SK-N-SH treated with all-trans-retinoic acid at 6 μM for 48 hours (cell line): ENCODE data around the gene STIM2.

ENCODE experiments used
- ATAC-seq: fragments of 200-7000 bp; cut with Tn5 transposase; 3 replicates; pipeline ENCODE4 v1.9.1; 2020; ENCODE audit warnings: mild to moderate bottlenecking, moderate library complexity
- ARNTL ChIP-seq: fragments of 450-650 bp; formaldehyde crosslinking; IDR thresholded peaks from 2 replicates; pipeline ENCODE4 v1.5.0; 2020; ENCODE audit warnings: low read depth, mild to moderate bottlenecking, moderate library complexity, borderline replicate concordance
- BACH2 ChIP-seq: fragments of 250-450 bp; sonication (Bioruptor Pico); IDR thresholded peaks from 2 replicates; pipeline ENCODE4 v1.9.0; 2021; ENCODE audit warnings: mild to moderate bottlenecking, borderline replicate concordance
- CSDC2 ChIP-seq: fragments of 250-450 bp; sonication (Bioruptor Pico); IDR thresholded peaks from 2 replicates; pipeline ENCODE4 v1.5.0; 2020; ENCODE audit warnings: mild to moderate bottlenecking, moderate library complexity
- ESRRG ChIP-seq: fragments of 250-450 bp; sonication (Bioruptor Pico); IDR thresholded peaks from 2 replicates; pipeline ENCODE4 v1.6.1; 2021; ENCODE audit warnings: mild to moderate bottlenecking
- GLIS3 ChIP-seq: fragments of 250-450 bp; sonication (Bioruptor Pico); IDR thresholded peaks from 2 replicates; pipeline ENCODE4 v1.5.0; 2020; ENCODE audit warnings: mild to moderate bottlenecking, moderate library complexity
- ISL1 ChIP-seq: fragments of 250-450 bp; sonication (Bioruptor Pico); IDR thresholded peaks from 2 replicates; pipeline ENCODE4 v2.1.2; 2022; ENCODE audit warnings: mild to moderate bottlenecking, moderate library complexity
- OSR1 ChIP-seq: fragments of 250-450 bp; sonication (Bioruptor Pico); IDR thresholded peaks from 2 replicates; pipeline ENCODE4 v1.8.0; 2022; ENCODE audit warnings: moderate library complexity, mild to moderate bottlenecking, inconsistent platforms
- PATZ1 ChIP-seq: fragments of 250-450 bp; sonication (Bioruptor Pico); IDR thresholded peaks from 2 replicates; pipeline ENCODE4 v1.8.0; 2020; ENCODE audit warnings: mild to moderate bottlenecking, moderate library complexity, borderline replicate concordance
- PPARA ChIP-seq: fragments of 250-450 bp; sonication (Bioruptor Pico); IDR thresholded peaks from 2 replicates; pipeline ENCODE4 v1.5.0; 2020; ENCODE audit warnings: mild to moderate bottlenecking, borderline replicate concordance
- RARB ChIP-seq: fragments of 250-450 bp; sonication (Bioruptor Pico); IDR thresholded peaks from 2 replicates; pipeline ENCODE4 v1.8.0; 2021; ENCODE audit warnings: mild to moderate bottlenecking, moderate library complexity
- TCF4 ChIP-seq: fragments of 250-450 bp; sonication (Bioruptor Pico); IDR thresholded peaks from 2 replicates; pipeline ENCODE4 v1.8.0; 2021; ENCODE audit warnings: mild to moderate bottlenecking, moderate library complexity, borderline replicate concordance
- TSHZ2 ChIP-seq: fragments of 250-450 bp; sonication (Bioruptor Pico); IDR thresholded peaks from 2 replicates; pipeline ENCODE4 v1.5.0; 2020; ENCODE audit warnings: mild to moderate bottlenecking, moderate library complexity
- ZC3H10 ChIP-seq: fragments of 250-450 bp; sonication (Bioruptor Pico); IDR thresholded peaks from 2 replicates; pipeline ENCODE4 v1.5.1; 2021; ENCODE audit warnings: mild to moderate bottlenecking, moderate library complexity
- ZFP3 ChIP-seq: fragments of 250-450 bp; sonication (Bioruptor Pico); IDR thresholded peaks from 2 replicates; pipeline ENCODE4 v1.5.0; 2020; ENCODE audit warnings: mild to moderate bottlenecking, moderate library complexity
- ZFP30 ChIP-seq: fragments of 450-650 bp; formaldehyde crosslinking; IDR thresholded peaks from 2 replicates; pipeline ENCODE4 v1.5.0; 2022; ENCODE audit warnings: mild to moderate bottlenecking, moderate library complexity
- ZNF565 ChIP-seq: fragments of 450-650 bp; formaldehyde crosslinking; conservative IDR thresholded peaks from 2 replicates; pipeline ENCODE4 v1.5.0; 2020; ENCODE audit warnings: low read depth, mild to moderate bottlenecking, moderate library complexity
- ZNF70 ChIP-seq: fragments of 450-650 bp; formaldehyde crosslinking; IDR thresholded peaks from 2 replicates; pipeline ENCODE4 v1.5.0; 2020; ENCODE audit warnings: mild to moderate bottlenecking, moderate library complexity
- TF ChIP-seq, protein P1 (sequence below): fragments of 250-450 bp; sonication (Bioruptor Pico); IDR thresholded peaks from 2 replicates; pipeline ENCODE4 v1.8.0; 2021; ENCODE audit warnings: low read depth, mild to moderate bottlenecking, moderate library complexity, borderline replicate concordance
- TF ChIP-seq, protein P2 (sequence below): fragments of 250-450 bp; sonication (Bioruptor Pico); IDR thresholded peaks from 2 replicates; pipeline ENCODE4 v1.5.1; 2021; ENCODE audit warnings: mild to moderate bottlenecking, moderate library complexity

Gene STIM2

GRCh38 chr4:26877961-26878360 is 17.3 kb downstream of the STIM2 start:
- no peak for ATAC-seq
- TF ChIP-seq TCF4 (CRISPR knock-in tag) (no peak), ZNF565 (CRISPR knock-in tag) (no peak), TSHZ2 (no peak), ISL1 (no peak), OSR1 (CRISPR knock-in tag) (no peak), ARNTL (CRISPR knock-in tag) (no peak), PATZ1 (CRISPR knock-in tag) (no peak), GLIS3 (CRISPR knock-in tag) (no peak), ZFP3 (CRISPR knock-in tag) (no peak), ZFP30 (CRISPR knock-in tag) (no peak), ZNF70 (CRISPR knock-in tag) (no peak), ZC3H10 (CRISPR knock-in tag) (no peak), CSDC2 (no peak), PPARA (CRISPR knock-in tag) (no peak), BACH2 (no peak), ESRRG (CRISPR knock-in tag) (no peak)
- TF ChIP-seq, protein P1, sequence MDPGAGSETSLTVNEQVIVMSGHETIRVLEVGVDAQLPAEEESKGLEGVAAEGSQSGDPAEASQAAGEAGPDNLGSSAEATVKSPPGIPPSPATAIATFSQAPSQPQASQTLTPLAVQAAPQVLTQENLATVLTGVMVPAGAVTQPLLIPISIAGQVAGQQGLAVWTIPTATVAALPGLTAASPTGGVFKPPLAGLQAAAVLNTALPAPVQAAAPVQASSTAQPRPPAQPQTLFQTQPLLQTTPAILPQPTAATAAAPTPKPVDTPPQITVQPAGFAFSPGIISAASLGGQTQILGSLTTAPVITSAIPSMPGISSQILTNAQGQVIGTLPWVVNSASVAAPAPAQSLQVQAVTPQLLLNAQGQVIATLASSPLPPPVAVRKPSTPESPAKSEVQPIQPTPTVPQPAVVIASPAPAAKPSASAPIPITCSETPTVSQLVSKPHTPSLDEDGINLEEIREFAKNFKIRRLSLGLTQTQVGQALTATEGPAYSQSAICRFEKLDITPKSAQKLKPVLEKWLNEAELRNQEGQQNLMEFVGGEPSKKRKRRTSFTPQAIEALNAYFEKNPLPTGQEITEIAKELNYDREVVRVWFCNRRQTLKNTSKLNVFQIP (CRISPR knock-in tag), result no peak
- TF ChIP-seq, protein P2, sequence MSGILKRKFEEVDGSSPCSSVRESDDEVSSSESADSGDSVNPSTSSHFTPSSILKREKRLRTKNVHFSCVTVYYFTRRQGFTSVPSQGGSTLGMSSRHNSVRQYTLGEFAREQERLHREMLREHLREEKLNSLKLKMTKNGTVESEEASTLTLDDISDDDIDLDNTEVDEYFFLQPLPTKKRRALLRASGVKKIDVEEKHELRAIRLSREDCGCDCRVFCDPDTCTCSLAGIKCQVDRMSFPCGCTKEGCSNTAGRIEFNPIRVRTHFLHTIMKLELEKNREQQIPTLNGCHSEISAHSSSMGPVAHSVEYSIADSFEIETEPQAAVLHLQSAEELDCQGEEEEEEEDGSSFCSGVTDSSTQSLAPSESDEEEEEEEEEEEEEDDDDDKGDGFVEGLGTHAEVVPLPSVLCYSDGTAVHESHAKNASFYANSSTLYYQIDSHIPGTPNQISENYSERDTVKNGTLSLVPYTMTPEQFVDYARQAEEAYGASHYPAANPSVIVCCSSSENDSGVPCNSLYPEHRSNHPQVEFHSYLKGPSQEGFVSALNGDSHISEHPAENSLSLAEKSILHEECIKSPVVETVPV (CRISPR knock-in tag), result no peak

GRCh38 chr4:26878794-26879391 is 18.3 kb downstream of the STIM2 start:
- TF ChIP-seq ISL1, result 0 out of 2 replicates have a peak, but pooled peaks have one; percentile 19
- TF ChIP-seq, protein P1 (CRISPR knock-in tag), result no peak
- no peak for ATAC-seq

DNA sequence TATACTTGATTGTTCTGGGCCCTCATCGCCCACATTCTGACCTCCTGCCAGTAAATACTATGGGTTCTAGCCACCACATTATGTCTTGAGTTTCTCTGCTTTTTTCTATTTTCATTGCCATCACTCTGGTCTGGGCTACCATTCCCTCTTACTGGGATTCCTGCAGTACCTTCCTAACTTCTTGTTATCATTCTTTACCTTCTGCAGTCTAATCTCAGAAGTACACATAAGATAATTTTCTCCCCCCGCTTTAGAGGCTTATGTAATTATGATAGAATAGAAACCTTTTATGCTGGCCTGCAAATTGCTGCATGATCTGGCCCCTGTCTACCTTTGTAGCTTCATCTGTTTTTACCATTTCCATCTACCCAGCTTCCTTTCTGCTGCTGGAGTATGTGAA is 19.2 kb downstream of the STIM2 start:
- no peak for TF ChIP-seq RARB (CRISPR knock-in tag)
- no peak for TF ChIP-seq ZFP30 (CRISPR knock-in tag)
- TF ChIP-seq PPARA (CRISPR knock-in tag), result no peak
- no peak for TF ChIP-seq PATZ1 (CRISPR knock-in tag)
- TF ChIP-seq BACH2, result no peak
- no peak for TF ChIP-seq ISL1
- no peak for ATAC-seq
